ENCODE data around the gene FAM24B.
"Not testable (repeated sequence)": the region's sequence is repeated elsewhere in the genome, so short reads cannot be mapped to it uniquely, and the experiment has no call there.

DNA sequence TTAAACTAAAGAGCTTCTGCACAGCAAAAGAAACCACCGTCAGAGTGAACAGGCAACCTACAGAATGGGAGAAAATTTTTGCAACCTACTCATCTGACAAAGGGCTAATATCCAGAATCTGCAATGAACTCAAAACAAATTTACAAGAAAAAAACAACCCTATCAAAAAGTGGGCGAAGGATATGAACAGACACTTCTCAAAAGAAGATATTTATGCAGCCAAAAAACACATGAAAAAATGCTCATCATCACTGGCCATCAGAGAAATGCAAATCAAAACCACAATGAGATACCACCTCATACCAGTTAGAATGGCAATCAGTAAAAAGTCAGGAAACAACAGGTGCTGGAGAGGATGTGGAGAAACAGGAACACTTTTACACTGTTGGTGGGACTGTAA is 7.4 kb downstream of the FAM24B start:
- TF ChIP-seq POLR2A, POLR2AphosphoS5, EP300 (IDR thresholded peaks at IDR 0.05): not testable (repeated sequence)
- TF ChIP-seq, protein P1, sequence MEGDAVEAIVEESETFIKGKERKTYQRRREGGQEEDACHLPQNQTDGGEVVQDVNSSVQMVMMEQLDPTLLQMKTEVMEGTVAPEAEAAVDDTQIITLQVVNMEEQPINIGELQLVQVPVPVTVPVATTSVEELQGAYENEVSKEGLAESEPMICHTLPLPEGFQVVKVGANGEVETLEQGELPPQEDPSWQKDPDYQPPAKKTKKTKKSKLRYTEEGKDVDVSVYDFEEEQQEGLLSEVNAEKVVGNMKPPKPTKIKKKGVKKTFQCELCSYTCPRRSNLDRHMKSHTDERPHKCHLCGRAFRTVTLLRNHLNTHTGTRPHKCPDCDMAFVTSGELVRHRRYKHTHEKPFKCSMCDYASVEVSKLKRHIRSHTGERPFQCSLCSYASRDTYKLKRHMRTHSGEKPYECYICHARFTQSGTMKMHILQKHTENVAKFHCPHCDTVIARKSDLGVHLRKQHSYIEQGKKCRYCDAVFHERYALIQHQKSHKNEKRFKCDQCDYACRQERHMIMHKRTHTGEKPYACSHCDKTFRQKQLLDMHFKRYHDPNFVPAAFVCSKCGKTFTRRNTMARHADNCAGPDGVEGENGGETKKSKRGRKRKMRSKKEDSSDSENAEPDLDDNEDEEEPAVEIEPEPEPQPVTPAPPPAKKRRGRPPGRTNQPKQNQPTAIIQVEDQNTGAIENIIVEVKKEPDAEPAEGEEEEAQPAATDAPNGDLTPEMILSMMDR (IDR thresholded peaks at IDR 0.05): not testable (repeated sequence)

Data from upper lobe of left lung (tissue), 4 donors.